Measurements from ENCODE around the gene LDLRAD2. TPM values are rescaled to one million over a fixed set of nuclear protein-coding genes. Genes with fewer than 3 reads are reported as not detected.

LDLRAD2 gene
- total and polyA plus RNA-seq, 2 of the 4 experiments (the other 2 are of a cell fraction), result 0.05 TPM; not detected in 1

GRCh38 chr1:21823980-21824702, 12.1 kb downstream of the LDLRAD2 start:
- intact Hi-C loops (cut with micrococcal nuclease), result no loop called here
- Histone ChIP-seq H2AK9ac (replicated peaks; ENCODE audit: low read depth, low read length, poor library complexity) (no peak overlapping the region), H3K18ac (ENCODE audit: low read depth, low read length) (no peak overlapping the region), H2BK15ac (ENCODE audit: low read depth, low read length) (no peak overlapping the region), H3K4ac (ENCODE audit: low read depth, low read length) (no peak overlapping the region), H3K9ac (ENCODE audit: low read depth, low read length) (no peak overlapping the region), H2BK120ac (ENCODE audit: low read depth, low read length) (no peak overlapping the region), H3K9me3 (ENCODE audit: control insufficient read depth, insufficient read depth, low read length) (no peaks in the 10 kb centered on the region), H4K91ac (ENCODE audit: insufficient read depth, low read depth, low read length) (no peak overlapping the region), H2BK5ac (ENCODE audit: low read depth, low read length, poor library complexity, severe bottlenecking) (no peak overlapping the region), H3K14ac (replicated peaks; ENCODE audit: low read depth, low read length) (no peak overlapping the region), H3K23ac (ENCODE audit: low read depth, low read length) (no peak overlapping the region), H2BK20ac (ENCODE audit: low read depth, low read length) (no peak overlapping the region), H2AK5ac (ENCODE audit: low read depth, low read length) (no peak overlapping the region), H3K36me3 (ENCODE audit: control insufficient read depth, insufficient read depth, low read length) (peaks cover 60% of the 10 kb centered on the region), H4K20me1 (ENCODE audit: insufficient read depth, low read length) (no peaks in the 10 kb centered on the region), H3K4me2 (ENCODE audit: low read depth, low read length) (no peak overlapping the region), H3K4me3 (ENCODE audit: insufficient read depth, low read depth, low read length) (no peak overlapping the region), H3K56ac (ENCODE audit: extremely low read depth, insufficient read depth, low read length) (no peak overlapping the region), H3K9me1 (ENCODE audit: insufficient read depth, low read length) (no peaks in the 10 kb centered on the region), H4K5ac (ENCODE audit: low read depth, low read length) (no peak overlapping the region), H3K27ac (ENCODE audit: insufficient read depth, low read length) (no peak overlapping the region), H4K8ac (ENCODE audit: low read depth in 2 of 2, low read length in 2 of 2) (no peak overlapping the region), H3K27me3 (ENCODE audit: control insufficient read depth, insufficient read depth, low read length) (no peaks in the 10 kb centered on the region), H3K4me1 (ENCODE audit: control insufficient read depth, insufficient read depth, low read length) (no peaks in the 10 kb centered on the region), H2AFZ (replicated peaks; ENCODE audit: low read length, poor library complexity) (no peak overlapping the region), H3K79me1 (ENCODE audit: low read depth in 1 of 2, low read length in 2 of 2) (no peaks in the 10 kb centered on the region)
- BruUV-seq (replicated peaks), result no TSS peak
- in situ Hi-C loops (cut with MboI; ENCODE audit: low sequenced_read_pairs), result no loop called here
- ChIA-PET POLR2A (ENCODE audit: unreplicated experiment) (no interaction called here), CTCF (no interaction called here)
- ATAC-seq (ENCODE audit: low read depth) (no peak), DNase-seq (no peak)
- TF ChIP-seq POLR2A (IDR thresholded peaks at IDR 0.05; ENCODE audit: low read depth, low read length) (no peak), SMC3 (IDR thresholded peaks at IDR 0.05; ENCODE audit: low read depth, low read length) (no peak), RAD21 (IDR thresholded peaks at IDR 0.05; ENCODE audit: low read length) (no peak), BHLHE40 (IDR thresholded peaks at IDR 0.05; ENCODE audit: low read depth, low read length) (no peak), ELK1 (IDR thresholded peaks at IDR 0.05; ENCODE audit: borderline replicate concordance, low read depth, low read length) (no peak), FOS (IDR thresholded peaks at IDR 0.05; ENCODE audit: low read depth, low read length) (no peak), NFE2L2 (IDR thresholded peaks at IDR 0.05; ENCODE audit: low read depth, low read length) (no peak), RFX5 (IDR thresholded peaks at IDR 0.05; ENCODE audit: low read depth, low read length) (no peak), MXI1 (IDR thresholded peaks at IDR 0.05; ENCODE audit: borderline replicate concordance, low read depth, low read length) (no peak), USF2 (IDR thresholded peaks at IDR 0.05; ENCODE audit: low read depth, low read length) (no peak), CEBPB (IDR thresholded peaks at IDR 0.05; ENCODE audit: low read depth, low read length) (no peak), MAZ (IDR thresholded peaks at IDR 0.05; ENCODE audit: borderline replicate concordance, low read depth, low read length) (no peak), MAFK (IDR thresholded peaks at IDR 0.05; ENCODE audit: low read depth, low read length) (no peak), CHD1 (IDR thresholded peaks at IDR 0.05; ENCODE audit: low read depth, low read length) (no peak), CTCF (conservative IDR thresholded peaks at IDR 0.05; ENCODE audit: low read depth, low read length) (no peak), RCOR1 (IDR thresholded peaks at IDR 0.05; ENCODE audit: insufficient replicate concordance, low read length) (no peak)
- 100% methylated on average over 2 of the region's 22 CpGs; no CpG with 5 or more reads in 1 of the 2 experiments for WGBS, 2 experiments (ENCODE audit: extremely low coverage in 2 of 2, insufficient read length in 1 of 2)
- dilution Hi-C loops (cut with HindIII; ENCODE audit: low sequenced_read_pairs, unreplicated experiment), result no loop called here

All from IMR-90 (cell line).